ENCODE data around the gene LRFN2.
A peak's percentile ranks its signal among the peaks of the same experiment; 100 is the strongest.

LRFN2 gene

DNA sequence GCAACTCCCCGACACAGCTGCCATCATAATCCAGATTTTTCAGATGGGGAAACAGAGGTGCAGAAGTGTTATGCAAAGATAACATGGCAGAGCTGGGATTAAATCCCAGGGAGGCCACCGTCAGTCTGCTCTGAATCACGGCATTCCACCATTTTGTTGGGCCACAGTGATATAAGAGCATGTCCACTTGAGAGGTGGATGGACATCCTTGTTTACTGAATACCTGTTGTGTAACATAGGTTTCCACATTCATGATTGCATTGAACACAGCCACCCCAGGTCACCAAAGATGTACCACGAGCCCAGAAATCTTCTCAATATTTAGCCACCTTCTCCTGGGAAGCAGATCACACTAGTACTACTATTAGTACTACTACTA is 191.5 kb downstream of the LRFN2 start:
- no peak for DNase-seq

DNA sequence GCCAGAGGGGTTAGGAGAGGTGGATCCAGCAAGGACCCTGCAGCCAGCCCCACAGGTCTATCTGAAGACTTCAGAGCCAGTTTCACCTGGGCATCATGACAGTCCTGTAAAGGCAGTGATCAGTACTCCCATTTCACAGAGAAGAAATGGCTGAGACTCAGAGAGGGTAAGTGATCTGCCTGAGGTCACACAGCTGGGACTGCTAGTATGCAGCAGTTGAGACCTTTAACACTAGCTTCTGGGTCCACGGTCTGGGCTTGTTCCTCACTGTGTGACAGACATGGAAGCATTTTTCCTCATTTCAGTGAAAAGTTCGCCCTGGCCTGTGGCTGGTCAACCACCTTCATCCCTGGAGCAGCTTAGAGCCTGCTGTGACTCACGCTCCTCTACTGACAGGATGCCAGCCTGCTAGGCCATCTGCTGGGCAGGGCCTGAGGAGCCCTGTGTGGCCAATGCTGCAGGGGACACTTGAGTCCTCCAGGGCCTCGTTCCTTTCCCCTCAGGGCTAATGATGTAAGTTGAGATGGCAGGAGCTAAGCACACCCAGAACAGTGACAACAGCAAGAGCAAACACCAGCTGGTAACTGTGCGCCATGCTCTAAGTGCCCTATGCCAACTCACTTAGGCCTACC is 192.0 kb downstream of the LRFN2 start:
- DNase-seq = peak; percentile 26

GRCh38 chr6:40394381-40394780 is 192.8 kb downstream of the LRFN2 start:
- no peak for DNase-seq

- no peak for DNase-seq
These were observed 193.5 kb downstream of the LRFN2 start for GRCh38 chr6:40393641-40394040.

GRCh38 chr6:40392589-40392988 is 194.6 kb downstream of the LRFN2 start:
- DNase-seq = no peak

- no peak for DNase-seq
These were observed 195.2 kb downstream of the LRFN2 start for GRCh38 chr6:40391851-40392517.

- DNase-seq = no peak
These were observed 196.1 kb downstream of the LRFN2 start for GRCh38 chr6:40391086-40391485.

DNA sequence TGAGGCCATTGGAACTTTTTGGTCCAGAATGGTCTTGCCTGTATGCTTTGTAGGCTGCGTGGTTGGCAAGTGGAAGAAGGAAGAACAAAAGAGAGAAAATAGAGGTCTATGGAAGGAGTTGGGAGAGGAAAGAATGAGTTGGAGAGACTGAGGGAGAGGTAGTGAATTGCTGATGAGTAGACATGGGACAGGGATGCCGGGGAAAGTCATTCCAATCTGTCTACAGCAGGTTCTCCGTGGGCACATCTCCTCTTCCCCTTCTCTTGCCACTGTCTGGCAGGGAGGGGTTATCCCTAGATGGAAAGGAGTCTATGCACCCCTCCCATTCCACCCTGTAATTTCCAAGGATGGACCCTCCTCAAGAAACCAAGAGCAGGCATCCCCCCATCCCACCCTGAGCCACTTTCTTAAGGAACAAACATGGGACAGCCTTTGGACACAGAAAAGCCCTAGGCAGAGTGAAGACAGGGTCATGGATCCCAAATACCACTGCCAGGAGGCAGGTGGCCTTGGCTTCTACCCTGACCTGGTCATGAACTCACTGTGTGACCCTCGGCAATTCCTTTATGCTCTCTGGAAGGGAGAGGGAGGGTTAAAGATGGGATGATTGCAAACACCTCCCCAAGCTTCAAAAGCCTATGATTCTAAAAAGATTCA is 196.9 kb downstream of the LRFN2 start:
- DNase-seq = no peak

- DNase-seq = no peak
These were observed 197.9 kb downstream of the LRFN2 start for GRCh38 chr6:40389254-40389653.

GRCh38 chr6:40387871-40388264 is 199.3 kb downstream of the LRFN2 start:
- no peak for DNase-seq

DNA sequence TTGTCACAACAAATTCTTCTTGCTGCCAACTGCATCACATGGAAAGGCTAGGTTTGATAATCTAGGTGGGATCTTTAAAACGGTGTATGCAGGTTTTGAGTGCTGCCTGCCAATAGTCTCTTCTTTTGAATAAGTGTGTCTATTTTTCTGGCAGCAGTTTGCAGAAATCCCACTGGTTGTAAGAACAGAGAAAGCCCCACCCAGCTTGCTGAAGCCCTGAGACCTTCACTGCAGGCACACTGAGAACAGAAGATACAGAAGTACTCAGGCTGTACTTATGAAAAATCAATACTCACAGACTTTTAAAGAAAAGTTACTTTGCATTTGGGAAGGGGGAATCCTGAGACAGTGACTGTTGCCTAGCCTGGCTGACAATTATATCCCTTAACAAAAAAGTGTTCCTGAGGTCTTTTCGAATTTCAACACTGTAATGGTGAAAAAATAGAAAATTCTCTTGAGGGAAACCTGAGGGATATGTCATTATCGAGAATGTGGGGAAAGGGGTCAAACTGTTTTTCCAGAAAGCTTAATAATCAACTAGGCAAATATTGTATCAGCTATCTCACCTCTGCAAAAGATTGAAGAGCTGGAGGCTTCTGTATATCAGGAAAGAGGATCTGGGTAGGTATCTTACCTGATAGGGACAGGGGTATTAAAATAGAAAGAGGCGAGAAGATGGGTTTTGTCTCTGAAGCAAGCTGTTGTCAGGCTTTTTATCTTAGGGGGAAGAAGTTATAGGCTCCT is 199.9 kb downstream of the LRFN2 start:
- no peak for DNase-seq

DNA sequence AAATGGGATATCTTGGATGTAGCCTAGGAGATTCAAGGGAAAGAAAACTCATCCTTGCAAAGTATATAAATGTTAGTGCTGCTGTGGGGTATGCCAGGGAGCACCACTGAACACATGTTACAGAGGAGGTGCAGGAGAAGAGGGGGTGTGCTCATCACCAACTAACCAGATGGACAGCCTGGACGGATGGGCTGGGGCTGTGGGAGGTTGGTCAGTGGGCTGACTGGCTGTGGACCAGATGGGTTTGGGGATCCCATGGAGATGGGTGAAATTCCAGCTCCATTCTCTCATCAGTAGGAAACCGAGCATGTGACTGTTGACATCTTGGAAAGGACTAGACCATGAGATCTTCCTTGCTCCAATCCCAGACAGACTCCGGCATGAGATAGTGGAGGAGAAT is 201.0 kb downstream of the LRFN2 start:
- DNase-seq = no peak

GRCh38 chr6:40383348-40384115 is 203.6 kb downstream of the LRFN2 start:
- no peak for DNase-seq

DNA sequence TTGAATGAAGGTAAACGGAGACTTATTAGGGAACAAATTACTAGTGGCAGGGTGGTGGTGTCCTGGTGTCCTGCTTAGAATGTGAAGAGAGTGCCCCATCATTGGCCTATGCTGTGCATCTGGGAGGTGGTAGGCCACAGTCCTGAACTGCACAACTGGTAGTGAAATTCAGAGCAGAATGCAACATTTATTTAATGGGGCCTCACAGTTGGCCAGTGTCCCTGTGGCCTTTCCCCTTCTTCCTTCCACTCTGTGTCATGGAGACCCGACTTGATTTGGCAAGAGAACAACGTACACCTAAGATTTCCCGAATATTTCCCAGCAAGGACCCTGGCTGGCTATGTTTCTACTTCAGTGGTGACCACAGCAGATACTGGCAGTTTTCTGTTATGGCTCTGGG is 206.9 kb downstream of the LRFN2 start:
- no peak for DNase-seq

GRCh38 chr6:40379811-40380210 is 207.4 kb downstream of the LRFN2 start:
- DNase-seq = no peak

DNA sequence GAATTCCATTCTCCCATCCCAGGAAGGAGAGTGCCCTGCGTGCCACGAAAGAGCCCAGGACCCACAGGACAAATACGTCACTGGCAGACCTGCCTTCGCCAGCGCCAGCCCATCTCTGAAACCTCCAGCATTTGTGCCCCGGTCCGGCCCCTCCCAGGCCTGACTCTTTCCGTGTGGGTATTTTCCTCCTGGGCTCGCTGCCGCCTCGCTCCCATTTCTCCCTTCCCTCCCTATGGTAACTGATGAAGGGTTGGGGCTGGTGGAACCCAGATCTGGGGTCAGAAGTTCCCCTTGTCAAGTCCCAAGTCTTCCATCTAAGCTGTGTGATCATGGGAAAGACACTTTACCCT is 208.5 kb downstream of the LRFN2 start:
- no peak for DNase-seq

- DNase-seq = no peak
These were observed 209.0 kb downstream of the LRFN2 start for GRCh38 chr6:40378071-40378724.

DNA sequence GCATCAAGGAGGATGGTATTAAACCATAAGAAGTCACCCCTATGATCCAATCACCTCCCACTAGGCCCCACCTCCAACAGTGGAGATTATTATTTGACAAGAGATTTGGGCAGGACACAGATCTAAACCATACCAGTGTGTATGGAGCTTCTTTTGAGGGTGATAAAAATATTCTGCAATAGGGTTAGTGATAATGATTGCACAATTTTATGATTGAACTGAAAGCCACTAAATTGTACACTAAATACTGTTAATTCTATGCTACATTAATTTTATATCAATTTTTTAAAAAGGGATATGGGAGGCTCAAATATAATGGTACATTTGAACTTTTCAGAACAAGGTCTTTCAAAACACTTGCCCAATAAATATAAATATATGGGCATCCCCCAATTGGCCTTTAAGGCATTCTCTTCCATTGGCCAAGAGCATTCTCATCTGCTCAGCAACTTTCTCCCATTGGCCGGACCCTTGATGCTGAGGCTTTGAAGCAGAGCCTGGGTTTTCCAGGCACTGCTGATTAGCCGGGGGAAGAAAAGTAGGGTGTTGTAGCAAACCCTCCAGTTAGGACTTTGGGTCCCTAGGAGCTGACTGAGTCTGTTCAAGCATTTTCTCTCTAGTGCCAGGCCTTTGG is 209.9 kb downstream of the LRFN2 start:
- DNase-seq = no peak

DNA sequence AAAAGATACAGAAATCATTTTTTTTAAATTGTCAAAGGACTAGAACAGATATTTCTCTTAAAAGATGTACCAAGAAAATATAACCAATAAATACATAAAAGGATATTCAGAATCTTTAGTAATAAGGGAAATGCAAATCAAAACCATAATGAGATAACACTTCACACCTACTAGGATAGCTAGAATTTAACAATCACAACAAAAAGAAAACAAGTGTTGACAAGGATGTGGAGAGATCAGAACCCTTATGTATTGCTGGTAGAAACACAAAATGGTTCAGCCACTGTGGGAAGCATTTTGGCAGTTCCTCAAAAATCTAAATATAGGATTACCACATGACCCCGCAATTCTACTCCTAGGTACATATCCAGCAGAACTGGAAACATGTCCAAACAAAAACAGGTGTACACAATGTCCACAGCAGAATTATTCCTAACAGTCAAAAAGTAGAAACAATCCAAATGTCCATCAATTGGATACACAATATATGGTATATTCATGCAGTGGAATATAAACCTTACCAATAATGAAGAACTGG is 211.0 kb downstream of the LRFN2 start:
- no peak for DNase-seq

- no peak for DNase-seq
These were observed 213.9 kb downstream of the LRFN2 start for GRCh38 chr6:40373267-40373666.

DNA sequence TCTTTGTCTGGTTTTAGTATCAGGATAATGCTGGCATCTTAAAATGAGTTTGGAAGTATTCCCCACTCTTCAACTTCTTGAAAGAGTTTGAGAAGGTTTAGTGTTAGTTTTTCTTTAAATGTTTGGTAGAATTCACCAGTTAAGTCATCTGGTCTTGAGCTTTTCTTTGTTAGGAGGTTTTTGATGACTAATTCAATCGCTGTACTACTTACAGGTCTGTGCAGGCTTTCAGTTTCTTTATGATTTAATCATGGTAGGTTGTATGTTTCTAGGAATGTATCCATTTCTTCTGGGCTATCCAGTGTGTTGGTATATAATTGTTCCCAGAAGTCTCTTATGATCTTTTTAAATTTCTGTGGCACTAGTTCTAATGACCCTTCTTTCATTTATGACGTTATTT is 215.5 kb downstream of the LRFN2 start:
- DNase-seq = no peak

DNA sequence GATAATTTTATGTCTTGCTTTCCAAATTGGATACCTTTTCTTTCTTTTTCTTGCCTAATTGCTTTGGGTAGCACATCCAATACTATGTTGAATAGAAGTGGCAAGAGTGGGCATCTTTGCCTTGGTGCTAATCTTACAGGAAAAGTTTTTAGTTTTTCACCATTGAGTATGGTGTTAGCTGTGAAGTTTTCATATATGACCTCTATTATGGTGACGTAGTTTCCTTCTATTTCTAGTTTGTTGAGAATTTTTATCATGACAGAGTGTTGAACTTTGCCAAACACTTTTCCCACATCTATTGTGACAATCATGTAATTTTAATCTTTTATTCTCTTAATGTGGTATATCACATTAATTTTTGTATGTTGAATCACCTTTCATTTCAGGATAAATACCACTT is 216.1 kb downstream of the LRFN2 start:
- no peak for DNase-seq
